HG03520 (cell line): Measurements from ENCODE around the gene ASTN2.

Source experiments
- ATAC-seq: cut with Tn5 transposase; IDR thresholded peaks from one replicate; pipeline ENCODE4 v1.9.1; 2021; ENCODE audit warnings: mild to moderate bottlenecking, moderate library complexity; ENCODE audit not compliant: unreplicated experiment

The ASTN2 gene

GRCh38 chr9:116479056-116479544 lies 935.8 kb downstream of the ASTN2 start:
- ATAC-seq, result no peak

GRCh38 chr9:116477584-116478141 lies 937.2 kb downstream of the ASTN2 start:
- ATAC-seq, result no peak

DNA sequence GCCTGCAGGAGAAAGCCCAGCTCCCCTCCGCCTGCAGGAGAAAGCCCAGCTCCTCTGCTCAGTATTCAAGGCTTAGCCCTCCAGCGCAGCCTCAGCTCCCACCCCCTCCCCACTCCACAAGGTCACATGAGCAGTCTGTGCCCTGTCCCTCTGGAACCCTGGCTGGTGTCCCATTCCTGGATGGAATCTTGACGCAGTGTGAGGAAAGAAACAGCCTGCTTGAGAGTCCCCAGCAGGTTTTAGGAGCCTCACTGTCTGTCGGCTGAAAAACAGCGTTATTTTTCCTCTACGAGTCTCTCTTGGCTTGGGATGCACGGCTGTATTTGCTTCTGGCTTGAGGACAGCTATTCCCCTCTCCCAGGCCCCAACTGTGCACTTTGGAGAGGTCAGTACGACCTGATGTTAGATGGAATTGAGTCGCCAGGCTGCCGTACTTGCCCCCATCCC lies 937.9 kb downstream of the ASTN2 start:
- ATAC-seq, result no peak

DNA sequence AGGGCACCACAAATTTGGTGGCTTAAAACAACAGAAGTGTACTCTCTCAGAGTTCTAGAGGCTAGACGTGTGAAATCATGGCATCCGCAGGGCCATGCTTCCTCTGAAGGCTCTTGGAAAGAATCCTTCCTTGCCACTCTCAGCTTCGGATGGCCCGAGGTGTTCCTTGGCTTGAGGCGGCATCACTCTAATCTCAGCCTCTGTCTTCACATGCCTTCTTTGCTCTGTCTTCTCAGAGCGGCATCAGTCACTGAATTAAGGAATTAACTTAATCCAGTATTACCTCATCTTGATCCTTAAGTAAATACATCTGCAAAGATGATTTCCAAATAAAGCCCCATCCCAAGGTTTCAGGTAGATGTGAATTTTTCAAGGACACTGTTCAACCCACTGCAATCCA lies 938.9 kb downstream of the ASTN2 start:
- ATAC-seq, result no peak

GRCh38 chr9:116475201-116475600 lies 939.7 kb downstream of the ASTN2 start:
- ATAC-seq, result no peak

- no peak for ATAC-seq
Measured at GRCh38 chr9:116471944-116472506, 942.8 kb downstream of the ASTN2 start.

DNA sequence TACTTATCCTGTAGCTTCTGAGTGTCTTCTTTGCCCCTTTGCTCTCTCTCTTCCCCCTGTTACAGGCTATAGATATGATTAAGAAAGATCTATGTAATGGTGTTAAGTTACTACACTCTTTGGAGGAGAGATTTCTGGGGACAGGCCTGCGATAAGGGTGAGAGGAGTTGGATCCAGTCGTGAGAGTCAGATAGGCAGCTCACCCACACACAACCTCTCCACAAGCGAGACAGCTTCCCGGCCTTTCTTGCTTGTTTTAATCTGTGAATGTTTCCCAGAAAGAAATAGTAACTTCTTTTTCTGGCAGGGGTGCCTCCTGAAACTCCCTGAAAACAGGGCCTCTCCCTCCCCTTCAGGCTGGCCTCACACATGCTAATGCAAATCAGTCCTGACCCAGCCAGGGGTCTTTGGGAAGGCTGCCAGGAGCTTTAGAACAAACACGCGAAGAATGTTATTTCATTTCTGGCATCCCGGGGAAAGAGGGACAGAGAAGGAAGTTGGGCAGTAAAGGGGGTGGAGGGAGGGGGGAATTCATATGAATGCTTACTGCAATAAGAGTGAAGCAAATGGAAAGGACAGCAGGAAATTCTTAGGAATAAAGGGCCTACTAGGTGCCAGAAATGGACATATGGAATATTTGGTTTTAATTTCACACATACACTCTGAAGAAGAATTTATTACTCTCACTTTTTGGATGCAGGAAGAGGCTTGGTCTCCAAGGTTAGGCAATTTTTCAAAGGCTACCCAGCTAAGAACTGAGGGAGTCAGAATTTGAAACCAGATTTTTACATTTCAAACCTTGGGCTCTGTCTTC lies 943.6 kb downstream of the ASTN2 start:
- no peak for ATAC-seq

DNA sequence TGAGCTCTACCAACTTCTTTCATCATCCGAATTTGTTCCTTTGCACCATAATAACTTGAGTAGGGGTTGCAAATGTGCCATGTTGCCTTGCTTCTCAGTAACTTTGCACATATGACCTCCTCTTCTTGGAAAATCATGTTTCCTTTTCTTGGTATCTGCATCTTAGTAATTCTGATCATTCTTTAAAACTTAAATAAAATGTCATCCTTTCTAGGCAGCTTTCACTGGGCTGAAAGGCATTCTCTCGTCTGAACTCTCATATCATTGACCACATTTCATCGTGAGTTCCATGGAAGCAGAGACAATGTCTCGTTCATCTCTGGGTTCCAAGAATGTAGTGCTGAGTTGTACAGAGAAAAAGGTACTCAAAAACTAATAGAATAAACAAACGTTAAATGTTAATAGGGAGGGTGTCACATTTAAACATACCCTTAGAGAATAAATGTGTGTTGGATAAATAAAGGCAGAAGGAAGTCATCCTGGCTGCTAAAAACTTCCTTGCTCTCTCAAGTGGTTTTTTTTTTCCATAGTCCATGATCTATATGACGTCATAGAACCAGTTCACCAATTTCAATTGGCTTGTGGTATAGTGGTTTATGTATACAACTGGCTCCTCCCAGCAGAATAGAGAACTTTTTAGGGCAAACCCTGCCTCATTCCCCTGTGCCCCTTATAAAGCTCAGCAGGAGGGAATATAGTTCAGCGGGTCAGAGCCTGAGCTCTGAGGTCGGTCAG lies 945.9 kb downstream of the ASTN2 start:
- no peak for ATAC-seq

GRCh38 chr9:116468369-116468768 lies 946.5 kb downstream of the ASTN2 start:
- ATAC-seq, result no peak

GRCh38 chr9:116467740-116468351 lies 947.0 kb downstream of the ASTN2 start:
- no peak for ATAC-seq

DNA sequence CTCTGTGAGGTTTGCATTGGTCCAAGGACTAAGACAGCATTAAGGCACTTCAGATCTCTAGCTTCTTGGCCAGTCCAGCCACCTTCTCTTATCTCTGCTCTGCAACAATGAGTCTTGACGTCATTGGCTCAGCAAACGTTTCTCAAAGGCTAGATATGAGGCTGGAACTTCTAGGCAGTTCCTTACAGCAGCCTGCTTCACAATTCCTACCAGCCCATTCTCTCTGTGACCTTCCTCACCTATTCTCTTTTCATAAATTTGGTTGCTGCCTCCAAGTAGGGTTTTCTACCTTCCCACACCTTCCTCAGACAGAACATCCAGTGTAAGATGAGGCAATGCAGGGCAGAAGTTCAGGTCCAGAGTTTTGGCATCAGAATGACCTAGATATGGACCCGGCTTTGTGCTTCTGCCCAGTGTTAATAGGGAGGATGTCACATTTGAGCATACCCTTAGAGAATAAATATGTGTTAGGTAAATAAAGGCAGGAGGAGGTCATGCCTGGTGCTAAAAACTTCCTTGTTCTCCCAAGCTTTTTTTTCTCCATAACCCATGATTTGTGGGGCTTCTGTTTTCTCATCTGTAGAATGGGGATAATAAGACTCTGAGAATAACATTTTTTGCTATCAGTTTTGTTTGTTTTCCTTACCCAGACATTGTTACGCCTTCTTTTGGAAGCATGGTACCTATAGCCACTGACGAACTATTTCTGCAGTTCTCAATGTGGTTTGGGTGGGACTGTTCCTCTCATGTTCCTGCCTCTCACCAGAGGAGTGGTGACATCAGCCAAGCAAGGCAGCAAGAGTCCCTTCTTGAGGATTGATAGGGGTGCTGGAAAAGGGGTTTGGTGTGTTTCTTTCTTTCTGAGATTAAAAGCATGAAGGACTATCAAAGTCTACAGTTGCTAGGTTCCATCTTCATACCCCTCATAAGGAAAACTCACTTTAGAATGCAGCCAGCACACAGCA lies 948.3 kb downstream of the ASTN2 start:
- no peak for ATAC-seq

DNA sequence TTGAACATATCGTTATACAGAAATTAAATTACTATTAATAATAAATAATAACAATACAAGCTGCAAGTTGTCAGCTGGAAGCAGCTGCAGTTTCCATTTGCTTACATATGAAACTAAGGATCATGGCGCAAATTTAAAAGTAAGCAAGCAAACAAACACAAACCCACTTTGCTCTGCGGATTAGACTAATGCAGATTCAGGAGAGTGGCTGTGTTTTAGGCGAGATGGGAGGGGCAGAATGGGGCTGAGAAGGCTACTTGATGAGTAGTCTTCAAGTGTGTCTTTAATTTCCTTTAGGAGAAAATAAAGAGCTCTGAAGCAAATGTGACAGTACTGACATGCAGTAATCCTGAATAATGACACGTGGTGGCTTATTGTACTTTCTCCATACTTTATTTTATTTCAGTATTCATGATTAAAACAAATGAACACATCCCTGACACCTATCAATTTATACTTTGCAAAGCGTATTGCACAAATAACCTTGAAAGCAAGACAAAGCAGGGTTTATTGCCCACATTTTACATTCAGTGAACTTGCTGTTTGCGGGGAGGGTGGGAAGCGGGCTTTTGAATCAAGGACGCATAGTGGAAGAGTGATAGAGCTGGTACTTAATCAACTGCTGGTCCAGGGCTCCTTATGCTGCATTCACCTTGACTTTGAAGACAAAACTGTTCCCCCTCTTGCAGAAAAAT lies 949.1 kb downstream of the ASTN2 start:
- ATAC-seq, result no peak

DNA sequence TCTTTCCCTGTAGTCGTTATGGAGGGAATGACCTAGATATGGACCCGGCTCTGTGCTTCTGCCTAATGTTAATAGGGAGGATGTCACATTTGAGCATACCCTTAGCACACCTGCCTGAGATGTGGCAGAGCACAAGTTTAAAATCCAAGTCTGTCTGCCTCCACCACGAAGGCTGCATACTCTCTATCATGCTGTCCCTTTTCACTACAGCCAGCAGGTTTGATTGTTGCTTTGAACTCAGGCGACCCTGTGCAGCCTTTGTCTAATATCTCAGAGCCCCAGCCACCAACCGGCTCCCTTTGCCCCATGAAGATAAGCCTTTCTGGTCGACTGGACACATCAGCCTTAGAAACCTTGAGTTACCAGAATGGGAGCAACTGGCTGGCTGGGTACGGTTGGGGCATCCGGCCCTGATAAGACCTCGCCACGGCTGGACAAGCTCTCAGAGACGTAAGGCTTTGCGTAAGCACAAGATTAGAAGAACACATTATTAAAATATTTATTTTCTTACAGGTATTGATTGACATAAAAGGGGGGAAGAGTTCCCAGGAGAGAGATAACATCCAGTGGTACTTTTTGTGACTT lies 949.8 kb downstream of the ASTN2 start:
- ATAC-seq, result no peak

DNA sequence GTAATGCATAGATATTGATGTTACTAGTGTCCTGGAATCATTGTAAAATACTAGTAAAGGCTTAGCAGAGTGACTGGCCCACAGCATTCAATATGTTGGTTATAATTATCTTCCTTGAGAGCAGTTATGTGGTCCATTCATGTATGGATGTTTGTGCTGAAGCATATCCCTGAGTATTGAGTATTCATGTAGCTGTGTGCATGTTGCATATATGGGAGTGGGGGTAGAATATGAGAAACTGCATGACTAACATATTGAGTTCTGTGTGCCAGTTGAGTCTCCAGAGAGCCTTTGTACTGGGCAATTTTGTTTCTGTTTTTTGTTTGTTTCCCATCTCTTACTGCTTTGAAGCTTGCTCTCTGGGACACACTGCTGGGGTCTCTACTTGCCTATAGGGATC lies 950.4 kb downstream of the ASTN2 start:
- ATAC-seq, result no peak

DNA sequence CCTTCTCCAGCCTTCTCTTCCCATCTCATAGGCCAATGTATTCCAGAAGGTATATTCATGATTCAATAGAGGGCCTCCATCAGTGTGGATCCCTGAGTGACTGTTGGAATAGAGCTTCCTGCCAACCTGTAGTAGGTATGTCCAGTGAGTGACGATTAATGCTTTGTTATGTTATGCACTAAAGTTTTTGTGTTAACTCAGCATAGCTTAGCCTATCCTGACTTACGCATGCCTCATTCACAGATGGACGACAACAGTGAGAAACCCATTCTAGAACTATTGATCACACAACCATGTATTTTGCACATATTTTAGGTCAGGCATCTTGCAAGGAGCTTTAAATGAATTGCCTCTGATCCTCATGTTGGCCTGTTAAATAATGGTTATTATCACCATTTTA lies 953.2 kb downstream of the ASTN2 start:
- no peak for ATAC-seq

DNA sequence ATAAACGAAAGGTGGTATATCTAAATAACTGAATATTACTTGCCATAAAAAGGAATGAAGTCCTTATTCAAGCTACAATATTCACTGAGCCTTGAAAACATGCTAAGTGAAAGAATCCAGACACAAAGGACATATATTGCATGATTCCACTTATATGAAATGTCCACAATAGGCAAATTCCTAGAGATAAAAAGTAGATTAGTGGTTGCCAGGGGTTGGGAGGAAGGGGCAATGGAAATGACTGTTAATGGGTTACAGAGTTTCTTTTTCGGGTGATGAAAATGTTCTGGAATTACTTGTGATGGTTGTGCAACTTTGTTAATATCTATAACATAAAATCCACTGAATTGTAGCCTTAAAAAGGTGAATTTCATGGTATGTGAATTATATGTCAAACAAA lies 954.8 kb downstream of the ASTN2 start:
- no peak for ATAC-seq

- ATAC-seq, result no peak
Measured at GRCh38 chr9:116459576-116459975, 955.3 kb downstream of the ASTN2 start.

- no peak for ATAC-seq
Measured at GRCh38 chr9:116456490-116457088, 958.3 kb downstream of the ASTN2 start.
